SK-N-SH (cell line): ENCODE data around the gene H2AZ2. TPM values are rescaled to one million over a fixed set of nuclear protein-coding genes. Genes with fewer than 3 reads are reported as not detected.

ENCODE experiments used
- CTCF ChIA-PET: fragments of 300-600, 350-600 bp; formaldehyde crosslinking; extraction: SDS; loops from one replicate; lab custom pipeline; 2021; lab: Yijun Ruan, JAX
- POLR2A ChIA-PET: fragments of 350-600 bp; sonication (Branson Sonifier 250); formaldehyde crosslinking; extraction: SDS; loops from one replicate; lab custom pipeline; 2020; ENCODE audit warnings: antibody characterized with exemption, inconsistent platforms; lab: Yijun Ruan, JAX
- DNase-seq: peaks from one replicate; pipeline ENCODE4 v3.0.0; 2012
- H2AFZ ChIP-seq: fragments of 200-600 bp; sonication (generic); 2 replicates; pipeline ENCODE4 v1.8.1; 2016; ENCODE audit warnings: antibody characterized with exemption, mild to moderate bottlenecking, low read depth
- H3F3A ChIP-seq: fragments of 200-600 bp; sonication (generic); replicated peaks from 2 replicates; pipeline ENCODE3; 2016; ENCODE audit warnings: antibody characterized with exemption, mild to moderate bottlenecking; ENCODE audit not compliant: insufficient read depth
- H3K27ac ChIP-seq, 2 experiments: fragments of 200-500 bp in 1 of 2; fragments of 200-600 bp in 1 of 2; sonication (Bioruptor generic) in 1 of 2; sonication (generic), shearing (Covaris generic) in 1 of 2; 2 replicates each; pipeline versions ENCODE4 v1.5.1 to v1.6.1; 2014 to 2016; ENCODE audit warnings: low read depth in 2 of 2, inconsistent platforms in 1 of 2, low read length in 1 of 2, mild to moderate bottlenecking in 1 of 2, mixed read lengths in 1 of 2
- H3K27me3 ChIP-seq: fragments of 200-600 bp; sonication (generic), shearing (Covaris generic); 2 replicates; pipeline ENCODE4 v1.6.1; 2016; ENCODE audit warnings: mixed run types; ENCODE audit not compliant: insufficient read depth
- H3K36me3 ChIP-seq, 2 experiments: fragments of 200-500 bp in 1 of 2; fragments of 200-600 bp in 1 of 2; sonication (Bioruptor generic) in 1 of 2; sonication (generic) in 1 of 2; replicated peaks in 1 of 2; 2 replicates each; pipeline versions ENCODE3 to v1.5.1; 2014 to 2016; ENCODE audit warnings: low read length in 1 of 2, mild to moderate bottlenecking in 1 of 2; ENCODE audit not compliant: insufficient read depth in 2 of 2, control insufficient read depth in 1 of 2
- H3K4me1 ChIP-seq, 2 experiments: fragments of 200-500 bp in 1 of 2; fragments of 200-600 bp in 1 of 2; sonication (Bioruptor generic) in 1 of 2; sonication (generic), shearing (Covaris generic) in 1 of 2; 2 replicates each; pipeline versions ENCODE4 v1.5.1 to v1.6.1; 2014 to 2016; ENCODE audit warnings: low read depth in 1 of 2, low read length in 1 of 2, mixed run types in 1 of 2; ENCODE audit not compliant: insufficient read depth in 2 of 2, control insufficient read depth in 1 of 2
- H3K4me2 ChIP-seq: fragments of 200-600 bp; sonication (generic), shearing (Covaris generic); 2 replicates; pipeline ENCODE4 v1.6.1; 2017; ENCODE audit warnings: mixed run types
- H3K4me3 ChIP-seq, 2 experiments: fragments of 200-500 bp in 1 of 2; fragments of 200-600 bp in 1 of 2; sonication (Bioruptor generic) in 1 of 2; sonication (generic), shearing (Covaris generic) in 1 of 2; 2 replicates each; pipeline versions ENCODE4 v1.5.1 to v1.8.1; 2014 to 2016; ENCODE audit warnings: low read depth in 2 of 2, inconsistent platforms in 1 of 2, low read length in 1 of 2, mild to moderate bottlenecking in 1 of 2, mixed read lengths in 1 of 2, moderate library complexity in 1 of 2
- H3K79me2 ChIP-seq: fragments of 200-600 bp; sonication (generic); 2 replicates; pipeline ENCODE4 v1.8.1; 2017; ENCODE audit warnings: mild to moderate bottlenecking; ENCODE audit not compliant: insufficient read depth
- H3K9ac ChIP-seq: fragments of 200-600 bp; sonication (generic); 2 replicates; pipeline ENCODE4 v1.6.1; 2017; ENCODE audit warnings: mixed run types
- H3K9me2 ChIP-seq: fragments of 200-600 bp; sonication (generic); 2 replicates; pipeline ENCODE4 v1.6.1; 2017; ENCODE audit warnings: mixed run types
- H3K9me3 ChIP-seq: fragments of 200-600 bp; sonication (generic); 2 replicates; pipeline ENCODE4 v1.6.1; 2017; ENCODE audit warnings: mixed run types, mild to moderate bottlenecking, moderate library complexity
- H4K20me1 ChIP-seq: fragments of 200-600 bp; sonication (generic); 2 replicates; pipeline ENCODE4 v1.6.1; 2017; ENCODE audit warnings: mild to moderate bottlenecking, mixed run types; ENCODE audit not compliant: insufficient read depth
- CHD2 ChIP-seq: fragments of 150-350 bp; IDR thresholded peaks from 2 replicates; pipeline ENCODE4 v1.6.1; 2018; ENCODE audit warnings: low read length; ENCODE audit not compliant: partially characterized antibody
- EP300 ChIP-seq, 2 experiments: IDR thresholded peaks; 2 replicates each; pipeline versions ENCODE4 v1.4.0 to v1.6.1; 2012; ENCODE audit warnings: borderline replicate concordance in 1 of 2, low read depth in 1 of 2, low read length in 1 of 2
- EZH2phosphoT487 ChIP-seq: fragments of 200-600 bp; sonication (generic); IDR thresholded peaks from 2 replicates; pipeline ENCODE4 v1.6.1; 2017; ENCODE audit warnings: low read depth, mixed run types, mild to moderate bottlenecking, antibody characterized with exemption, moderate library complexity, borderline replicate concordance
- FOSL2 ChIP-seq: IDR thresholded peaks from 2 replicates; pipeline ENCODE4 v1.4.0; 2012; ENCODE audit warnings: low read depth, mild to moderate bottlenecking, moderate library complexity, borderline replicate concordance
- GABPA ChIP-seq: IDR thresholded peaks from 2 replicates; pipeline ENCODE4 v1.4.0; 2012; ENCODE audit warnings: low read depth, mild to moderate bottlenecking
- GATA2 ChIP-seq: sonication (generic); formaldehyde crosslinking; IDR thresholded peaks from 2 replicates; pipeline ENCODE4 v1.5.0; 2020; ENCODE audit warnings: mild to moderate bottlenecking, missing genetic modification reagents
- JUND ChIP-seq: IDR thresholded peaks from 2 replicates; pipeline ENCODE4 v1.4.0; 2012
- NFIC ChIP-seq: IDR thresholded peaks from 2 replicates; pipeline ENCODE4 v1.4.0; 2012; ENCODE audit warnings: borderline replicate concordance
- POLR2AphosphoS5 ChIP-seq: IDR thresholded peaks from 2 replicates; pipeline ENCODE4 v1.6.1; 2012; ENCODE audit warnings: low read depth, low read length
- RCOR1 ChIP-seq: fragments of 150-350 bp; IDR thresholded peaks from 2 replicates; pipeline ENCODE4 v1.6.1; 2017; ENCODE audit warnings: antibody characterized with exemption, low read length
- RFX5 ChIP-seq: IDR thresholded peaks from 2 replicates; pipeline ENCODE4 v1.6.1; 2012; ENCODE audit warnings: mild to moderate bottlenecking, improper control_type of control experiment, low read length
- RXRA ChIP-seq: IDR thresholded peaks from 2 replicates; pipeline ENCODE4 v1.4.0; 2012; ENCODE audit warnings: low read depth, mild to moderate bottlenecking, borderline replicate concordance
- SIN3A ChIP-seq: IDR thresholded peaks from 2 replicates; pipeline ENCODE4 v1.6.1; 2012; ENCODE audit warnings: low read depth, mild to moderate bottlenecking, low read length, moderate library complexity, borderline replicate concordance
- SMC3 ChIP-seq: IDR thresholded peaks from 2 replicates; pipeline ENCODE4 v1.6.1; 2012; ENCODE audit warnings: low read depth, low read length, improper control_type of control experiment
- TEAD4 ChIP-seq: IDR thresholded peaks from 2 replicates; pipeline ENCODE4 v1.4.0; 2012; ENCODE audit warnings: mild to moderate bottlenecking, borderline replicate concordance; ENCODE audit not compliant: insufficient read depth
- WGBS: methylation state at CpG from one replicate; pipeline ENCODE4 v1.1.6; 2017; ENCODE audit warnings: low lambda C conversion rate; 5-methylcytosine and 5-hydroxymethylcytosine counted together
- polyA plus RNA-seq, 3 experiments: library from polyadenylated mRNA; depleted of rRNA; stranded (reverse); fragments of >200 nt; gene quantifications; 2 replicates each; pipeline ENCODE4 v1.2.3, GENCODE V29; 2012
- TF ChIP-seq, protein P1 (sequence below): fragments of 150-350 bp; IDR thresholded peaks from 2 replicates; pipeline ENCODE4 v1.6.1; 2016; ENCODE audit warnings: mild to moderate bottlenecking, low read depth, low read length
- TF ChIP-seq, protein P2 (sequence below): fragments of 200-600 bp; sonication (generic); IDR thresholded peaks from 2 replicates; pipeline ENCODE4 v1.6.1; 2017; ENCODE audit warnings: antibody characterized with exemption, mild to moderate bottlenecking, moderate library complexity
- TF ChIP-seq, protein P3 (sequence below): fragments of 150-350 bp; IDR thresholded peaks from 2 replicates; pipeline ENCODE4 v1.6.1; 2017; ENCODE audit warnings: antibody characterized with exemption, low read length, low read depth, borderline replicate concordance
- TF ChIP-seq, protein P4 (sequence below): IDR thresholded peaks from 2 replicates; pipeline ENCODE4 v1.4.0; 2012; ENCODE audit warnings: low read depth, borderline replicate concordance
- TF ChIP-seq, protein P5 (sequence below): IDR thresholded peaks from 2 replicates; pipeline ENCODE4 v1.4.0; 2012; ENCODE audit warnings: low read depth

The H2AZ2 gene
- polyA plus RNA-seq, 1 of the 3 experiments (the other 2 are of a cell fraction) = 389 TPM

DNA sequence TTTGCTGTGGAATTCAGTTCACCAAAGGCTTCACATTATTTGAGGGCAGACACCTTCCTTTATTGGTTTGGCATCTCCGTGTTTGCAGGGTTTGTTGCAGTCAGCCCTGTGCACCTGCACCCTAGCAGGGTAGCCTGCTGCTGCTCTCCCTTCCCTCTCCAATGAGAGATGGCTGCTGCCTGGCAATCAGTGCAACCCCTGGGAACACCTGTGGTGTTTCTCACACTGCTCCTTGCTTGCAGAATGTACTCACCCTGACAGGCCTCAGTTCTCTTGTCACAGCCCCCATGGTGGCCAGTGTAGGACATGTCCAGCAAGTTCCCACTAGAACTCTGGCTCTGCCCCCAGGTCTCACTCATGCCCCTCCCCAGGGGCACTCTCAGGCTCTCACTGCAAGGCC lies 63.5 kb downstream of the H2AZ2 start:
- Histone ChIP-seq H3K36me3 (no peaks in the 10 kb centered on the region), H3K27ac (no peak overlapping the region), H3K4me3 (no peak overlapping the region), H3K79me2 (no peaks in the 10 kb centered on the region), H3K9me3 (no peaks in the 10 kb centered on the region), H2AFZ (no peak overlapping the region), H3K9me2 (no peaks in the 10 kb centered on the region), H4K20me1 (no peaks in the 10 kb centered on the region), H3F3A (no peaks in the 10 kb centered on the region), H3K4me1 (no peaks in the 10 kb centered on the region), H3K27me3 (no peaks in the 10 kb centered on the region), H3K9ac (no peak overlapping the region), H3K4me2 (no peak overlapping the region)
- DNase-seq = no peak
- POLR2A ChIA-PET = no interaction called here
- WGBS = 33% methylated on average over 1 of the region's 1 CpG
- TF ChIP-seq SIN3A = no peak
- no peak for TF ChIP-seq SMC3
- no peak for TF ChIP-seq RFX5
- TF ChIP-seq EP300 (IDR thresholded peaks at IDR 0.05; ENCODE audit: borderline replicate concordance in 1 of 2, low read depth in 1 of 2, low read length in 1 of 2) = no peak
- no peak for TF ChIP-seq GATA2 (CRISPR knock-in tag)
- TF ChIP-seq RCOR1 = no peak
- TF ChIP-seq RXRA = no peak
- TF ChIP-seq, protein P1, sequence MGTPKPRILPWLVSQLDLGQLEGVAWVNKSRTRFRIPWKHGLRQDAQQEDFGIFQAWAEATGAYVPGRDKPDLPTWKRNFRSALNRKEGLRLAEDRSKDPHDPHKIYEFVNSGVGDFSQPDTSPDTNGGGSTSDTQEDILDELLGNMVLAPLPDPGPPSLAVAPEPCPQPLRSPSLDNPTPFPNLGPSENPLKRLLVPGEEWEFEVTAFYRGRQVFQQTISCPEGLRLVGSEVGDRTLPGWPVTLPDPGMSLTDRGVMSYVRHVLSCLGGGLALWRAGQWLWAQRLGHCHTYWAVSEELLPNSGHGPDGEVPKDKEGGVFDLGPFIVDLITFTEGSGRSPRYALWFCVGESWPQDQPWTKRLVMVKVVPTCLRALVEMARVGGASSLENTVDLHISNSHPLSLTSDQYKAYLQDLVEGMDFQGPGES = no peak
- TF ChIP-seq, protein P2, sequence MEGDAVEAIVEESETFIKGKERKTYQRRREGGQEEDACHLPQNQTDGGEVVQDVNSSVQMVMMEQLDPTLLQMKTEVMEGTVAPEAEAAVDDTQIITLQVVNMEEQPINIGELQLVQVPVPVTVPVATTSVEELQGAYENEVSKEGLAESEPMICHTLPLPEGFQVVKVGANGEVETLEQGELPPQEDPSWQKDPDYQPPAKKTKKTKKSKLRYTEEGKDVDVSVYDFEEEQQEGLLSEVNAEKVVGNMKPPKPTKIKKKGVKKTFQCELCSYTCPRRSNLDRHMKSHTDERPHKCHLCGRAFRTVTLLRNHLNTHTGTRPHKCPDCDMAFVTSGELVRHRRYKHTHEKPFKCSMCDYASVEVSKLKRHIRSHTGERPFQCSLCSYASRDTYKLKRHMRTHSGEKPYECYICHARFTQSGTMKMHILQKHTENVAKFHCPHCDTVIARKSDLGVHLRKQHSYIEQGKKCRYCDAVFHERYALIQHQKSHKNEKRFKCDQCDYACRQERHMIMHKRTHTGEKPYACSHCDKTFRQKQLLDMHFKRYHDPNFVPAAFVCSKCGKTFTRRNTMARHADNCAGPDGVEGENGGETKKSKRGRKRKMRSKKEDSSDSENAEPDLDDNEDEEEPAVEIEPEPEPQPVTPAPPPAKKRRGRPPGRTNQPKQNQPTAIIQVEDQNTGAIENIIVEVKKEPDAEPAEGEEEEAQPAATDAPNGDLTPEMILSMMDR = no peak
- no peak for TF ChIP-seq EZH2phosphoT487
- TF ChIP-seq POLR2AphosphoS5 = no peak
- TF ChIP-seq TEAD4 = no peak
- TF ChIP-seq, protein P3, sequence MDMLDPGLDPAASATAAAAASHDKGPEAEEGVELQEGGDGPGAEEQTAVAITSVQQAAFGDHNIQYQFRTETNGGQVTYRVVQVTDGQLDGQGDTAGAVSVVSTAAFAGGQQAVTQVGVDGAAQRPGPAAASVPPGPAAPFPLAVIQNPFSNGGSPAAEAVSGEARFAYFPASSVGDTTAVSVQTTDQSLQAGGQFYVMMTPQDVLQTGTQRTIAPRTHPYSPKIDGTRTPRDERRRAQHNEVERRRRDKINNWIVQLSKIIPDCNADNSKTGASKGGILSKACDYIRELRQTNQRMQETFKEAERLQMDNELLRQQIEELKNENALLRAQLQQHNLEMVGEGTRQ = no peak
- TF ChIP-seq FOSL2 = no peak
- CTCF ChIA-PET = no interaction called here

DNA sequence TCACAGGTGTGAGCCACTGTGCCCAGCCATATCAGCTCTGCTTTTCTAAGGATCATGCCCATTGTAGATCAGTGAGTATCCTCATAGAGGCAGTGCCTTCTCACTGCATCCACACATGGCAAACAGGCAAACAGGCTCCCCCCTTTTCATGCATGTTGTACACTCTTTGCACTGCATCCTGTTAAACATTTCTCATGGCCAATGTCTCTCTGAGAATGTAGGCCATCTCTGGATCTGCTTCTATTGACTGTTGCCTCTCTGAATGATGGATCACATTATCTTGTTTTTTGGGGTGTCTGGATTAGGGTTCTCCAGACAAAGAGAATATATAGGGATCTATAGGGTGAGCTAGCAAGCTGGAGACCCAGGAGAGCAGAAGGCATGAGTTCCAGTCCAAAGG lies 64.5 kb downstream of the H2AZ2 start:
- Histone ChIP-seq H3K27ac (no peak overlapping the region), H3K36me3 (no peaks in the 10 kb centered on the region), H3K4me3 (no peak overlapping the region), H3F3A (no peaks in the 10 kb centered on the region), H3K27me3 (no peaks in the 10 kb centered on the region), H3K4me1 (no peaks in the 10 kb centered on the region), H3K9me3 (no peaks in the 10 kb centered on the region), H3K4me2 (no peak overlapping the region), H4K20me1 (no peaks in the 10 kb centered on the region), H3K9ac (no peak overlapping the region), H2AFZ (no peak overlapping the region), H3K79me2 (no peaks in the 10 kb centered on the region), H3K9me2 (no peaks in the 10 kb centered on the region)
- DNase-seq = no peak
- ChIA-PET POLR2A (interaction anchor here (1.4 kb wide), 1 partner anchor 14 kb away, joined by 6 read pairs; no protein-coding TSS in a partner anchor), CTCF (no interaction called here)
- no peak for TF ChIP-seq POLR2AphosphoS5
- TF ChIP-seq, protein P2 = no peak
- TF ChIP-seq NFIC = no peak
- TF ChIP-seq EP300 (IDR thresholded peaks at IDR 0.05; ENCODE audit: borderline replicate concordance in 1 of 2, low read depth in 1 of 2, low read length in 1 of 2) = no peak
- no peak for TF ChIP-seq CHD2
- TF ChIP-seq, protein P4, sequence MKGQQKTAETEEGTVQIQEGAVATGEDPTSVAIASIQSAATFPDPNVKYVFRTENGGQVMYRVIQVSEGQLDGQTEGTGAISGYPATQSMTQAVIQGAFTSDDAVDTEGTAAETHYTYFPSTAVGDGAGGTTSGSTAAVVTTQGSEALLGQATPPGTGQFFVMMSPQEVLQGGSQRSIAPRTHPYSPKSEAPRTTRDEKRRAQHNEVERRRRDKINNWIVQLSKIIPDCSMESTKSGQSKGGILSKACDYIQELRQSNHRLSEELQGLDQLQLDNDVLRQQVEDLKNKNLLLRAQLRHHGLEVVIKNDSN = no peak
- no peak for TF ChIP-seq GABPA
- no peak for TF ChIP-seq SMC3
- TF ChIP-seq, protein P5, sequence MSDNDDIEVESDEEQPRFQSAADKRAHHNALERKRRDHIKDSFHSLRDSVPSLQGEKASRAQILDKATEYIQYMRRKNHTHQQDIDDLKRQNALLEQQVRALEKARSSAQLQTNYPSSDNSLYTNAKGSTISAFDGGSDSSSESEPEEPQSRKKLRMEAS = no peak
- TF ChIP-seq, protein P3 = no peak
- no peak for TF ChIP-seq JUND
